ENCODE data around the gene MAZ.
"Not testable (repeated sequence)": the region's sequence is repeated elsewhere in the genome, so short reads cannot be mapped to it uniquely, and the experiment has no call there.

MAZ gene

GRCh38 chr16:29783094-29783953 lies 23.0 kb upstream of the MAZ start:
- DNase-seq (ENCODE audit: low read depth, low spot score); H3K27ac ChIP-seq: not testable (repeated sequence)

GRCh38 chr16:29784157-29784556 lies 22.2 kb upstream of the MAZ start:
- DNase-seq (ENCODE audit: low read depth, low spot score): no peak
- H3K27ac ChIP-seq: no peak overlapping the region

GRCh38 chr16:29784901-29785500 lies 21.3 kb upstream of the MAZ start:
- no peak for DNase-seq (ENCODE audit: low read depth, low spot score)
- H3K27ac ChIP-seq: no peak overlapping the region

- not testable (repeated sequence) for H3K27ac ChIP-seq; DNase-seq (ENCODE audit: low read depth, low spot score)
Measured at GRCh38 chr16:29787155-29787554, 19.2 kb upstream of the MAZ start.

- no peak for DNase-seq (ENCODE audit: low read depth, low spot score)
- H3K27ac ChIP-seq: peak overlapping the region; percentile 44
Measured at GRCh38 chr16:29789775-29790182, 16.6 kb upstream of the MAZ start.

GRCh38 chr16:29790183-29790948 lies 16.0 kb upstream of the MAZ start, which contains the start of gene KIF22:
TSS of gene KIF22 (plus strand) at chr16:29790751. CDS start at chr16:29790760, 9 bp downstream.
- peak within 1 kb of the TSS; percentile 44 for H3K27ac ChIP-seq
- peak; percentile 93 for DNase-seq (ENCODE audit: low read depth, low spot score)

- no peak for DNase-seq (ENCODE audit: low read depth, low spot score)
- H3K27ac ChIP-seq: peak overlapping the region; percentile 24
Measured at GRCh38 chr16:29790949-29791844, 15.1 kb upstream of the MAZ start.

- peak overlapping the region; percentile 24 for H3K27ac ChIP-seq
- DNase-seq (ENCODE audit: low read depth, low spot score): no peak
Measured at GRCh38 chr16:29791845-29792807, 14.2 kb upstream of the MAZ start.

- not testable (repeated sequence) for H3K27ac ChIP-seq; DNase-seq (ENCODE audit: low read depth, low spot score)
Measured at GRCh38 chr16:29793153-29793552, 13.2 kb upstream of the MAZ start.

- H3K27ac ChIP-seq: no peak overlapping the region
Measured at GRCh38 chr16:29794231-29794710, 12.1 kb upstream of the MAZ start.

GRCh38 chr16:29802416-29802935 lies 3.9 kb upstream of the MAZ start:
- no peak overlapping the region for H3K27ac ChIP-seq
- no peak for DNase-seq (ENCODE audit: low read depth, low spot score)

More at GRCh38 chr16:29794231-29794710, 12.1 kb upstream of the MAZ start:
- DNase-seq (ENCODE audit: low read depth, low spot score): no peak

- no peak for DNase-seq (ENCODE audit: low read depth, low spot score)
- no peak overlapping the region for H3K27ac ChIP-seq
Measured at GRCh38 chr16:29804020-29804419, 2.3 kb upstream of the MAZ start.

- peak overlapping the region; percentile 80 for H3K27ac ChIP-seq
- no peak for DNase-seq (ENCODE audit: low read depth, low spot score)
Measured at GRCh38 chr16:29804455-29805231, 1.7 kb upstream of the MAZ start.

GRCh38 chr16:29805232-29806098 lies 864 bp upstream of the MAZ start:
- H3K27ac ChIP-seq: peak overlapping the region; percentile 80
- peak; percentile 89 for DNase-seq (ENCODE audit: low read depth, low spot score)

- DNase-seq (ENCODE audit: low read depth, low spot score): no peak
Measured at GRCh38 chr16:29806641-29807425, 504 bp downstream of the MAZ start.

More at GRCh38 chr16:29806641-29807425, 504 bp downstream of the MAZ start:
- H3K27ac ChIP-seq: peak overlapping the region; percentile 81

Measured in epithelial cell of prostate (primary cell).